NCI-H2081 (cell line): Measurements from ENCODE around the gene ANTXR1.

Source experiments
- DNase-seq, 2 experiments: peaks; one replicate each; lab custom pipeline; 2025; lab: John Stamatoyannopoulos, UW

Gene ANTXR1

DNA sequence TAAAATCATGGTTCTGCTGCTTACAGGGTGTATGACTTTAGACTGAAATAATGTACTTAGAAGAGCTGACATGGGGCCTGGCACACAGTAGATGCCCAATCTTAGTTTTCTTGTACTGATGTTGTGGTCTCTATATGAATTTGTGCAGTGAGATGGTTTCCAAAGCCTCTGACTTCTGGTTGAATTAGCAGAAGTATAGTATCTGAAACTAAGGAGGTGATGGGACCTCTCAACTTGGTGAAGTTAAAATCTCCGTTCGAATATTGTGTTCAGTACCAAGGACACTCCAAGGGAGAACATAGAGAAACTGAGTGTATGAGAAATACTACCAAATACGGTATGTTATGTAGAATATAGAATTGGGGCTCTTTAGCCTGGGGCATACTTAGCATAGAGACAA is 120.9 kb downstream of the ANTXR1 start:
- DNase-seq, result no peak

DNA sequence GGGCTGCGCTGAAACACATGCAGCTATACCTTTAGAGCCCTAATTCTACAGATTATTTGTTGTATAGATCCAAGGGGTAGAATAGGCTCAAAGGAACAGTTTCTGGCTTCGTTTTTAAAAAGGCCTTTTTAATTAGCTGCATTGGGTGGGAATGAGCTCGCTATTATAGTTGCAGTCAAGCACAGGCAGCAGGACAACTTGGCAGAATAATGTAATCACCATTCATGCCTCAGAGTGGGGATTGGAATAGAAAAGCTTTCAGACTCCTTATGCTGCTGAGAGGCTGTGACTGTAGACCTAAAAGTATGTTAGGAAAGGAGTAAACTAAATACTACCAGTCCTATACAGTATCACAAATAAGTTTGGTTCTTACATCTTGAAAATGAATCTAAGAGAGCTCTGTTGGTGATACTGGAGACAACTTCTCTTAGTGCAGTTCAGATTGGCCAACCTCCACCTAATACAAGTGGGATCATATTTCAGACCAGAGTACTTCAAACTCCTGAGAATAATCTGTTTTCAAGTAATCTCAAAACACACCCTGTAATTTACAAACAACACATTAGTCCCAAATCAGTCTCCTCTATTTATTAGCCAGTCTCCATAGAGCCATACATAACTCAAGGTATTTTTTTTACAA is 121.4 kb downstream of the ANTXR1 start:
- no peak for DNase-seq

DNA sequence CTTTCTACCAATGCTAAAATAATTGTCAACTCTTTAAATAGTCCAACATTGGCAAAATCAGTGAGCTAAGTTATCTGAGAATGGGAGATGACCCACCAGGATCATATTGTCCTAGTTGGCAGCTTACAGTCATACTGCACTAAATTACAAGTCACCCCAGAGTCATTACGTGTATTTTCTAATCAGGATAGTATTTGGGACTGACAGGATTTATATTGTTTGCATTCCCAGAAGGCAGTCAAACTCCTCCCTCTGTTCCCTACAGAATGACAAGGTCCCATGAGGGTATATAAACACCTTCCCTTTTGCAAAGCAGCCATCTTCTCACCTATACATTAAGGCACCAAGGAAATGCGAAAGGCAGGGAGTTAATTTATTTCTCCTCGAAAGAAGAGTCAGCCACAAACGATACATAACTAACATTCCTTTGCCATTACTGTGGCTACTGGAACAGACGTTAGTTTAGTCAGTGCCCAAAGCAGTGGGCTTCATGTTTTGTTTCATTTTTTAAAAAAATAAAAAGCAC is 125.3 kb downstream of the ANTXR1 start:
- DNase-seq, result no peak

DNA sequence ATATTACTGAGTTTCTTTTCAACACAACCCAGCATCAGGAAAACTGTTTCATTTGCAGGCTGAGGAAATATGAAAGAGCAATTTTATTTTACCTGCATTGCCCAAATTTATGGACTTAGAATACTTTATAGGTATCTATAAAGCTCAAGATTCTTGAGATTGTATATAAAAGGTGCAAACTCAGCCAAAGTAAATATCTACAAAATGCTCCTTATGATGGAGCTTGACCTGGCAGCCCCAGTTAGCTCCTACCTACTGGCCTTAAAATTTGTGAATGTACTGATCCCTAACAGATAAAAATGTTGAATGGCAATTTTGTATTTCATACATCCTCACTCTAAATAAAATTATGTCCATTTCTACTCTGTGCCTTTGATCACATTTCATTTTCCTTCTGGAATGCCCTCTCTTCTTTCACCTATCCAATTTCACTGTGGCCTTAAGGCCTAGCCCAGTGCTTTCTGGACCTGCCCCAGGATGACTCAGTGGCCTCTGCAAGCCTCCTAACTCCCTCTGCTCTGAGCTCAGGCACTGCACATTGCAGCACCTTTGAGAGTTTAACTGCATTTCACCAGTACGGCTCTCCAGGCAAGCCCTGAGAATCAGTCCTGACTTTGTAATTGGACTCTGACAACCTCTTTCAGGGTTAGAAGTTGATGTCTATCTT is 125.9 kb downstream of the ANTXR1 start:
- DNase-seq, result no peak

DNA sequence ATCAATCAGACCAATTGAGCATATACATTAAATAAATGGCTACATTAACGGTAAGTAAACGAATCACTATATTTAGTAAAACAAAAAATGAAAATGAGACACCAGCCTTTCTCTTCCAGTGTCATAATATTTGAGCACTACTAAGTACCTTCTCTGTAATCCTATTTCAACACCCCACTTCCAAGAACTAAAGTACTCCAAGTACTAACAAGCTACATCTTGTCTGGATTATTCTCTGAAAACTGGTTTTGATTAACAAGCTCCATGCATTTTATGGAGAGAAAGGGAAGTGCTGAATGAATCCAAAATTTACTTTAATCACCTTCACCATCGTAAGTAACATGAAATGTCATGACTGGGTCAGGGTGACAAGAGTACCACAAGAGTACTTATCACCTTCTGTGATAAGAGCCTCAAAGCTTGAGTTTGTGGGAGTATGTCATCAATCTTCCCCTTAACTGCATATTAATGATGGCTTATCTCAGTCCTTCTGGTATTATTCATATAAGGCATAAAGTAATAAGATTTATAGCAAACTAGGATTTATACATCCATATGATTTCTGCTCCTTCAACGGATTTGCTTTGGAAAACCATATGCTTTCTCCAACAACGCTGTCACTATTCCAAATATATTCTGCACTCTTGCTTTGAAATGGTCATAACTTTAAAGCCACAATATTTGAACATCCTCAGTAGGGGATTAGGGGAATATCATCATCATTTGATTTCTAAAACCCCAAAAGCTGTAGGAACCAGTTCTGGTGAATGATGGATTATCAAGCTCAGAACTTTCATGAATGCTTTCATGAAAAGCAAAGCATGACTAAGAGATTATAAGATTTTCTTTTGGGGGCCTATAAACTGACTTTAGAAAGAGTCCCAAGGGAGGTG is 127.0 kb downstream of the ANTXR1 start:
- DNase-seq, result no peak

DNA sequence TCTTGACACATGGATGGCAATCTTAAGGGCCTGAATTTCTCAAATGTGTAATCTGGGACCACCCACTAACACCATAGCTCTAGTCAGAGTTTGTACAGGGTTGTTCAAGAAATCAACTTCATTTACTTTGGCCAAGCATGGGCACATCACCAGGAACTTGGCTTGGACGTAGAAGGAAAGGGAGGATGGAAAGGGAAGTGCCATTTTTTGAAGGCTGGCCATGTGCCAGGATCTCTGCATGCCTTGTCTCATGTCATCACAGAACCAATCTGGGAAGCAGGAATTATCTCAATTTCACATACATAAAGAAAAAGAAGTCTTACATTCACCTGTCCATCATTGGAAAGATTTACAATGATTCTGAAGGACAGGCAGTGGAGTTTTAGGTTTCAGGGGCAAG is 128.1 kb downstream of the ANTXR1 start:
- DNase-seq, result no peak

DNA sequence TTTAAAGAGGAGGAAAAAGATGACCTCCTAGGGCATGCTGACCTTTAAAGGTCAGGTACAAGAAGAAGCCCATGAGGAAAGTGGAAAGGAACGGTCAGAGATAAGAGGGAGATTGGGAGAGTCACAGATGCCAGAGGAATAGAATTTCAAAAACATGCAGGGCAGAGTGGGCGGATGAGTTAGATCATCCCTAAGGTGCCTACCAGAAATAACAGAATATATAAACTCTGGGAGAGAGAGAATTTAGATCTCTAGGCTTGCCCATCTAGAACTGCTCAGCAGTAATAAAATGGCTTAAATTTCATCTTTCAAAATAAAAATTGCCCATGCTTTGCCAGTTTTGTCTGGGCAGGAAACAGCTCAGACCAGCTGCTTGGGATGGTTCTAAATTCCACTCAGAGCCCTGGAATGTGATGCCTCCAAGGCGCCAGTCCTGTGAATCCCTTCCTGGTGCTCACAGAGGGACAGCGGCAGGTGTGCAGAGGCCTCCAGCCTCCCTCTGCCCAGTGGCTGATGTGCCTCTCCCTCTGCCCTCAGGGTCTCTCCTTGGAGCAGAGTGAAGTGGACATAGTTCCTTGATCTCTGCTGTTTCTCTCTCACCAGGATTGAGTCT is 130.9 kb downstream of the ANTXR1 start:
- no peak for DNase-seq

DNA sequence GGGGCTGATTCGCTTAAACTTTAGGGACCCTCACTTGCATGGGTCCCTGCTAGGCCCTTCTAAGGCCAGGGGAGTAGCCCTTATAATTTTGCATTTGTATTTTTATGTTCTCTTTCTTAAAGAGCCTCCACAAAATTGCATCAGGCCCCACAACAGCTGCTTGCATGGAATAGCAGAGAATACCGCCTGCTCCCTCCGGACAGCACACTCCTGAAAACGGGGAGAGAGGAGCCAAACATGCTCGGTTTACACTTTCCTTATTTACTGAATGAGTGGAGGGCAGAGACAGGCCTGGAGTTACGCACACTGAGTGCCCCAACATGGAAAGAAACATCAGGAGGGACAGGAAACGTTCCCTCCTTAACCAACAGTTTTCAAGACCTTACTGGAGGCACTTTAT is 132.2 kb downstream of the ANTXR1 start:
- DNase-seq, result no peak

DNA sequence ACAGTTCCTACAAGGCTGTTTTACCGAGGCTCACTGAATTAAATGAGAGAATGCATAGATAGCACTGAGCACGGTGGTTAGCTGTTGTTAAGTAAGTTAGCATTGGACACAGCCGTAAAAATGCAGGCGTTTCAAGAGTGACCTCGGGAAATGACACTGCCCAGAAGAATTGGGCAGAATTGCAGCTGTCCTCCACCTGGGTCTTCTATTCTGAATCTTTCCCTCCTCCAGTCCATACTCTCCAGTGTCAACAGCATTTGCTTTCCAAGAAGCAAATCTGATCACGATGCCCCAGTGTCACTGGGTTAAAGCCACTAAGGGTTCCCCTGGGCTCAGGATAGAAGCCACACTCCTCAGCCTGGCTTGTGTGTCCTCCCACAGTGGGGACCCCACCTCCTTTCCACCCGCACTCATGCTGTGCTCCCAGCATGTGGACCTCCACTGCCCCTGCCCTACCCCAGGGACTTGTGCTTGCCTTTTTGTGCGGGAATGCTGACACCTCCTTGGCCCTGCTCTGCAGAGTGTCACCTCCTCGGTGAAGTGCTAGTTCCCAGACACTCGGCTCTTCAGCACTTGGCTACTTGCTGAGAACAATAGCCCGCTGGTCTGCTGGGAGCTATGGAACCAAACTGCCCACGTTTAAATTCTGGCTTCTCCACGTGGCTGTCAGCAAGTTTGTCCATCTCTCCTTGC is 135.0 kb downstream of the ANTXR1 start:
- no peak for DNase-seq

DNA sequence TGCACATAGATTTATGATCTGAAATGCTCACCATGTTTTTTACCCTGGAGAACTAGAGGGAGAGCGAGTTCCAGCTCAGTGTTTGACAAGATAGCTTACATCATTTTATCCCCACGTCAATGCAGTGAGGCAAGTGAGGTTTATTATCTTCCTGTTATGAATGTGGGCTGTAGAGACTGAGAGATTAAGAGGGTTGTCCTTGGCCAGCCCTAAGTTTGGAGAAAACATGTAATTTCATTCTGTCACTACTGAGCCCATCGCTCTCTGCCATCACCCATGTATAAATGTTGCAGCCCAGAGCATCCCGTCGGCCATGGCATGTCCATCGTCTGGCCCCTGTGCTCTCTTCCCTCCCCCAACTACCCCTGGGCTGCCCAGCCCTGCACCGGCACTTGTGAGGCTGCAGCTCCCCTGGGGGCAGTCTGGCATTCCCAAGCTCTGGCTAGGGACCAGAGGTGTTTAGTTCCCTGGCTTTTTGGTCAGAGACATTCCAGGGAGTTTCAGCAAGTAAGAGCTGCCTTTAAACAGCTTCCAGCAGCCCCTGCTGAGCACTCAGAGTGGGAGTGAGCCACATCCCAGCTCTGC is 136.7 kb downstream of the ANTXR1 start:
- no peak for DNase-seq

DNA sequence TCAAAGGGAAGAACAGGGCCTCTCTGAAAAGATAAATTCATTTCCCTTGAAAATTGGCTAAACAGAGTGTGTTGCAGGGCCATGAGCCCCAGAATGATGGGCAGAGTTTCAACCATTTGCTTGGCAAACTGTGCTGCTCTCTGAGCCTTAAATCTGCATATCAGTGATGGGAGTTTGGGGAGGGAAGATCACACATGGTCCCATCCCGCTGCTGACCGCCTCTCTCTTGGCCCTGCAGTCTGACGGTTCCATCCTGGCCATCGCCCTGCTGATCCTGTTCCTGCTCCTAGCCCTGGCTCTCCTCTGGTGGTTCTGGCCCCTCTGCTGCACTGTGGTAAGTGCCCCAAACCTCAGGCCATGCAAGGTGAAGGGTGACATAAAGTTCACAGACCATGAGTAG is 139.0 kb downstream of the ANTXR1 start:
- no peak for DNase-seq

DNA sequence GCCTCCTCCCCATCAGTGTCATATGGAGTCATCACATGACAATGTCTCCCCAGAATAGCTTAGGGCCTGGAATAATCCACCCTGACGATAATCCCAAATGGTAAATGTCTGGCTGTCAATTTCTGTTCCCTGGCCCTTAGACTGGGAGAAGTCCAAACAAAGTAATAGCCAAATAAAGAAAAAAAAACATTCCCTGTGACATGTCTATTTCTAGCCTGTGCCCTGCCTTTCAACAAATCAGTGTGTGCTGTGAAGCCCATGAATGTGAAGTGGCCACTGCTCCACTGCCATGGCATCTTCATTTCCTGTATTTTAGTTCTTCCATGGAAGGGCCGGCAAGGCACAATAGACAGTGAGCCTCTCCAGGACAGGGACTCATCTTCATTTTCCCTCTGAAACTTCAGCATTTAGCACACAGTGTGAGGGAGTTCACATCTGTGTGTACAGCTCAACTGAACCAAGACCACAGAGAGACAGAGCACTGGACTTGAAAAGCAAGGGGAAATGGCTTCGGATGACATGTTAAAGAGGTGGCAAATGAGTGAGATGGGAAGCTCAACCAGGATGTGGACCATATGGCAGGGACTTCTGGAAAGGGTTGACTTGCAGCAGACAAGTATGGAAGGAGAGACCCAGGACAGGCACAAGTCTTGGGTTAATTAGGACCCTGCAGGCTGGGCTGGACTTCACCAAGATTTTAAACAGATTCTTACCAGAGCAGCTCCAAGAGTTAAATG is 140.0 kb downstream of the ANTXR1 start:
- no peak for DNase-seq

DNA sequence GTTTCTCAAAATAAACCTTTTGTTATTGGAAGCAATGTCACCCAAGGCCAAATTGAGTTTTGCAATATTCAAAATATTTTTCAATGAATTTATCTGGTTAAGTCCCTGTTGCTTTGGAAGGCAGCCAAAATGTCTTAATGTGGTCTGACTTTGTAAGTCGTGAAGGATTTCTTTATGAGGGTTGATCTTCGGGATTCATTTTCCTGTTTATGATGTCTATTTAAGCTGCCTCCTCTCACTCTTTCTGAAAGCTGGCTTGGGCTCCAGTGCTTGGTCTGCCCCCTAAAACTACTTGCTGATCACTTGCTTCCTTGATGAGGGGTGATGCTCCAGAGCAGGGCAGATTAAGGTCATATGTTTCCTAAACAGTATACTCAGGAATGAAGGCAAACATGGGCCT is 141.1 kb downstream of the ANTXR1 start:
- no peak for DNase-seq

DNA sequence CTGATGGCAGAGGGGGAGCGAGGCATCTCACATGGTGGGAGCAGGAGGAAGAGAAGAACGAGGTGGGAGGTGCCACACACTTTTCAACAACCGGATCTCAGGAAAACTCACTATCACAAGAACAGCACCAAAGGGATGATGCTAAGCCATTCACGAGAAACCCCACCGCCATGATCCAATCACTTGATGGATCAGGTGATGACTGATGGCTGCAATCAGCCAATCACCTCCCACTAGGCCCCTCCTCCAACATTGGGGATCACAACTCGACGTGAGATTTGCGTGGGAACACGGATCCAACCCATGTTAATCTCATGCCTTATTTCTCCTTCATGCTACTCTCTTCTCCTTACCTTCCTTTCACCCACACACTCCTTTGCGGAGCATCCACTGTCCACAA is 143.6 kb downstream of the ANTXR1 start:
- DNase-seq, result no peak

DNA sequence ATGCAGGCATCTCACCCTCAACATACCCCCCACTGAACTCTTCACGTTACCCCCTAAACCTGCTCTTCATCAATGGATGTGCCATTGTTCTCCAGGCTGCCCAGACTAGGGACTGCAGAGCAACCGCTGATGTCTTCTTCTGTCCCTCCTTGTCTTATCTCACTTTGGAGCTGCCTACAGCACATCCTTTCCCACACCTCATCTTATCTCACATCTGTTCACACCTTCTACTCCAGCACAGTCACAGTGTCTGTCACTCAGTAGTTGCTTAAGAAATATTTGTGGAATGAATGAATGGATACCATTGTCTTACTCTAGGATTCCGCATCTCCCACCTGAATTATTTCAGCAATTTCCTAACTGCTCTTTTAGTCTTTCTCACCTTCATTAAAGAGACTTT is 144.5 kb downstream of the ANTXR1 start:
- no peak for DNase-seq

DNA sequence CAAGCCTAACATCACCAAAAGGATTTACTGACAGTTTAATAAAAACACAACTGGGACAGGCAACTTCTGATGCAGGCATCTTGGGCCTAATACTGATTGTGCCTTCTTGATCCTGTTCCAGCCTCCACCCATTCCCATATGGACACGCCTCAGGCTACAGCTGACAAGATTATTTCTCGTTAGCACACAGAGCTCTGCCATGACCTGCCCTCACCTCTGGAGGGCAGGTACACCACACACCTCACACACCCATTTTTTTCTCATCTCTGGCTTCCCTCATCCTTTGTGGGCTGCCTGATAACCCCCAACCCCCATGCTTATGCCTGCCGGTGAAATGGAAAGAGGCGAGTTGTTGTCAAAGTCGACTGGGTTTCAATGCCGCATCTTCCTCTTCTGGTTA is 147.0 kb downstream of the ANTXR1 start:
- no peak for DNase-seq

DNA sequence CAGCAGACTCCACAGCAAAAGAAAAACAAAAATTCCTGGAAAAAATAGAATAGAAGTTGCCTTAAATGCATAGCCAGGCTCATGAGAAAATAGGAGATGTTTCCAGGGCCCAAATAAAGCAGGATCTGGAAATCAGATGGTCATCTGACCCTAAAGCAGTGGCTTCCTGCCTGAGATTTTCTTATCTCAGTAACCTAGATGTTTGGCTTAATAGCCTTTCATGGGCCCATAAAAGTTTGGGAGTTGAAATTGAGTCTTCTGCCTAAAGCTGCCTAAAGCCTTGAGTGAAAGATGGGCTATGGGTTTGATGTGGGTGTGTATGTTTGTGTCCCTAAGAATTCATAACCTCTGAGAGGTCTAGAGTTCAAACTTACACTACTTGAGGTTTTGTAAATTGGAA is 149.1 kb downstream of the ANTXR1 start:
- DNase-seq, result no peak

DNA sequence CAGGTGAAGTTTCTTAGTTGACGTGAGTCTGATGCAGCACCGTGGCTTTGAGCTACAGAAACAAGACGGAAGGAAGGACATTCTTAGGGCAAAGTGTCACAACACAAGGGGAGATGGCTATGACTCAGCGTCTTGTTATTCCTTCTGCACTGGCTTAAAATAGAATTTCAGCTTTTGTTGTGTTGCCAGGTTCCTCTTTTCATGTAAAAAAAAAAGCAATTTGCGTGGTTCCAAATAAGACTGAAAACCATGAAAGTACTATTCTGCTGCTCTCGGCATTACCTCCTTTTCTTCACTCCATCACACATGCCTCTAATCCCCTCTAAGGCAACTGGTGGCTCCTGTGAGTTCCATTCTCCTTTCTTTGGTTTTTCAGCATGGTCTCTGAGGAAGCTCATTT is 150.1 kb downstream of the ANTXR1 start:
- no peak for DNase-seq

DNA sequence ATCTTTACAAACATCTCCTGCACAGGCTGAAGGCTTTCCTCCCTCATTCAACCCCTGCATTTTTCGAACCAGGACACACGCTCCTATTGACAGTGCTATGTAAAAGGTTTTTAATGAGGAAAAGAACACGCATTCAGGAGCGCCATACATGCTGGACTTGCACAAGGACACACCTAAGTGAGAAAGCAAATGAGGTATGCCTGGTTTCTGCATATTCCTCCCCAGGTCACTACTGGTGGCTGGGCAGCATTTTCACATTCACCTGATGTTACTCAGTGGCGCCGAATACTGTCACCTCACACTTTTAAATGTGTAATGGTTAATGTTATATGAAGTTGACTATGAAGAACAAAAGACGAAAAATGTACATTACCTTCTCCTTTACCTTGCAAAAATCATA is 150.6 kb downstream of the ANTXR1 start:
- DNase-seq, result no peak

DNA sequence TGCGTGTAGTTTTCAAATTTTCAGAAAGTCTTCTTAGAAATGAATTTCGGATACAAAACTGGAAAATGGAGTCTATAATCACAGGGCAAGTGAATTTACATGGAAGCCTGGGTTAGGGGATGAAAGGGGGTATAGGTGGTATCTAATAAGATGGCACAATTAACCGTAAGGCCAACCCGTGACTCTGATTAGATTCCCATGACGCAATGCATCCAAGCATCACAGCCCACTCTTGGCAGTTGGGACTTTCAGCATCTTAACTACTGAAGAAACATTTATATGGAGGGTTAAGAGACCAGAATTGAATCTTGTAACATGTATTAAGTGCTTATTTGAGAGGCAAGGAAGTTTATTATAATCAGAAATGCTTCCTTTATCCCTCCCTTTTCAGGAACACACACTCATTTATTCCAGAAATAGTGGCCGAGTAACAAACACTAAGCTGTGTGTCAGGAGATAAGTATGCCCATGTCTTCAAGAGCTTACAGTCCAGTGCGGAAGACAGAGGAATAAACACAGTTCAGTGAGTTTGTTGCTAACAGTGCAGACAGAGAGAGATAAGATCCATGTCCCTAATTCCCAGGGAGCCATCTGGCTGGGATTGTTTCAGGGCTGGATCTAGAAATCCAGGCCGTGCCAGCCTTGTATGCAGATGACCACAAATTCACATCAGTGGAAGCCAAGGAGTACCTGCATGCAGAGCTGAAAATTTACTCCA is 151.2 kb downstream of the ANTXR1 start:
- DNase-seq, result no peak
